ENCODE measurements around the gene NOP16.
A peak's percentile ranks its signal among the peaks of the same experiment; 100 is the strongest.

NOP16 gene, protein sequence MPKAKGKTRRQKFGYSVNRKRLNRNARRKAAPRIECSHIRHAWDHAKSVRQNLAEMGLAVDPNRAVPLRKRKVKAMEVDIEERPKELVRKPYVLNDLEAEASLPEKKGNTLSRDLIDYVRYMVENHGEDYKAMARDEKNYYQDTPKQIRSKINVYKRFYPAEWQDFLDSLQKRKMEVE

DNA sequence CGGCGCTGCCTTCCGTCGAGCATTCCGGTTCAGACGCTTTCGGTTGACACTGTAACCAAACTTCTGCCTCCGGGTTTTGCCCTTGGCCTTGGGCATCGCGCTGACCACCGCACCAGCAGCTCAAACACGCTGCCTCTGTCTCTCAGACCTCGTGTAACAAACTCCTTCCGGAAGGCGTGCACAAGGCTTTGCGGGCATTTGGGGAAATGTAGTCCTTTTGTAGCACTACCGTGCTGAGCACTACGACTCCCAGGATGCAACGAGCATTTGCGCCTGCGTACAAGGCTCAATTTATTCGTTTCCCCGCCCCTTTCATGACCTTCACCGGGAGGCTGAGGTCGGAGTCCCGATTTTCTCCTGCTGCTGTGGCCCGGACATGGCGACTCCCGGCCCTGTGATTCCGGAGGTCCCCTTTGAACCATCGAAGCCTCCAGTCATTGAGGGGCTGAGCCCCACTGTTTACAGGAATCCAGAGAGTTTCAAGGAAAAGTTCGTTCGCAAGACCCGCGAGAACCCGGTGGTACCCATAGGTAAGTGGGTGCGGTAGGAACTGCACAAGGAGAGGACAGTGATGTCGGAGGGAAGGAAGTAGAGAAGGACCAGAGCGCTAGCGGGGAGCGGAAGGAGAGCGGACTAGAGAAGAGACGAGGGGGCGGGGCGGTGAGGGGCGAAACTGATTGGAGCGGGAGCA is at the start of gene NOP16, which contains the start of gene HIGD2A:
TSS of gene NOP16 (minus strand) at position 155 of the 691 bp plus-strand sequence. CDS start at position 96, 59 bp downstream.
TSS of gene HIGD2A (plus strand) at position 308 of the 691 bp plus-strand sequence. CDS start at position 377, 69 bp downstream.
- DNase-seq = peak; percentile 99

DNA sequence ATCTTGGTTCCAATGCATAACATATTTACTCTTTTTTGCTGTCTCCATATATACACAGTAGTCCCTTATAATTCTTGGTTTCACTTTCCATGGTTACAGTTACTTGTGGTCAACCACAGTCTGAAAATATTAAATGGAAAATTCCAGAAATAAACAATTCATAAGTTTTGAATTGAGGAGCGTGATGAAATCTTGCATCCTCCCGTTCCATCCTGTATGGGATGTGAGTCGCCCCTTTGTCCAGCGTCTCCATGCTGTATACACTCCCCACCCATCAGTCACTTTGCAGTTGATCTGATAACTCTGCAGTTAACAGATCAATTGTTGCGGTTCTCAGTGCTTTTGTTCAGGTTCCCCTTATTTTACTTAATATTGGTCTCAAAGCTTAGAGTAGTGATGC is 48.3 kb upstream of the NOP16 start:
- no peak for DNase-seq

DNA sequence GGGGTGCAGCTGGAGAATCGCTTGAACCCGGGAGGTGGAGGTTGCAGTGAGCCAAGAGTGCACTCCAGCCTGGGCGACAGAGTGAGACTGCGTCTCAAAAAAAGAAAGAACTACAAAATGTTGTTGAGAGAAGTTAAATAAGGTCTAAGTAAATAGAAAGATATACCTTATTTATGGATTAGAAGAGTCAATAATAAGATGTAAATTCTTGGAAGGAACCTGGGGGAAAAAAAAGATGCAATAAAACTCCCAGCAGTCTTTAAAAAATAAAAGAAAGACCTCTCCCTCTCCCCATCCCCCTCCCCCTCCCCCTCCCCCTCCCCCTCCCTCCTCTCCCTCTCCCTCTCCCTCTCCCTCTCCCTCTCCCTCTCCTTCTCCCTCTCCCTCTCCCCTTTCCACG is 44.3 kb upstream of the NOP16 start:
- DNase-seq = no peak

DNA sequence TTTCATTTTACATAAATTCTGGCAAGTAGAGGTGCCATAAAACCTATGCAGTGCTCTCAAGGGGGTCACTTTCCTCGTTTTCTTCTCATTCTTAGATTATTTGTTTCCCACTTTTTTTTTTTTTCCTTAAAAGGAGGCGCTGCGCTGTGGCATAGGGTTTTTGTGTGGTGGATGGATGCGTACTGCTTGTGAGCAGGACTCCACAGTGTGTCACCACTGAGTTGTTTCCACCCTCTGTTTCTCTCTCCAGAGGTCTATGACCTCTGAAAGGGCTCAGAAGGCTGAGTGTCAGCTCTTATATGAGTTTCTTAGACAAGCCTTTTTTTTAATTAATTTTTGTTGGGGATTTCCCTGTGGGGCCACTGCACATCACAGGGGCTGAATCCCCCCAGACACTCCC is 41.6 kb upstream of the NOP16 start:
- DNase-seq = no peak

DNA sequence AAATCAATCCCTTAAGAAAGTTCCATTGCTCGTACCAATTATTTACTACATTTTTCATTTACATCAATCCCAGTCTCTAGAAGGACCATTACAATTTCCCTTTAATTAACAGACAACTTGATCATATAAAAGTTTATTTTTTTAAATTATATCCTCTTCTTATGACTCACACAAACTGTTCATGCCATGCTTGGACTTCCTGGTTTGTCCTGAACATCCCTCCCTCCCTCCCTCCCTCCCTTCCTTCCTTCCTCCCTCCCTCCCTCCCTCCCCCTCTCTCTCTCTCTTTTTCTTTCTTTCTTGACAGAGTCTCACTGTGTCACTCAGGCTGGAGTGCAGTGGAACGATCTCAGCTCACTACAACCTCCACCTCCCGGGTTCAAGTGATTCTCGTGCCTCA is 39.6 kb upstream of the NOP16 start:
- no peak for DNase-seq

DNA sequence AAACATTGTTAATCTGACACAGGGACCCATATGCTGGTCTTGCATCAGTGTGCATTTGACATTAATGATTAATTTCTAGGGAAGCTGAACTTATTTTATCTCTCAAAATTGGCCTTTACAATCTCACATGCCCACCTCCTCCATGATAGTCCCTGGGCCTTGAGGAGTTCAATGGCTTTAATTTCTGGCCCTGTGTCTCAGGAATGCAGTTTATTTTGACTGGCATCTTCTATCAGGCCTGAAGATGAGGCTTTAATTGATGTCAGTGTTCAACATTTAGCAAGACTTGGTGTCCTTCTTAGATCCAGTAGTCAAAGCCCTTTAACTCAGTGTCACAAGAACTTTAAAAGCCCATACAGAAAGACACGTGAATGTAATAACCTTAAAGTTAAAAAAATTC is 38.5 kb upstream of the NOP16 start:
- no peak for DNase-seq

DNA sequence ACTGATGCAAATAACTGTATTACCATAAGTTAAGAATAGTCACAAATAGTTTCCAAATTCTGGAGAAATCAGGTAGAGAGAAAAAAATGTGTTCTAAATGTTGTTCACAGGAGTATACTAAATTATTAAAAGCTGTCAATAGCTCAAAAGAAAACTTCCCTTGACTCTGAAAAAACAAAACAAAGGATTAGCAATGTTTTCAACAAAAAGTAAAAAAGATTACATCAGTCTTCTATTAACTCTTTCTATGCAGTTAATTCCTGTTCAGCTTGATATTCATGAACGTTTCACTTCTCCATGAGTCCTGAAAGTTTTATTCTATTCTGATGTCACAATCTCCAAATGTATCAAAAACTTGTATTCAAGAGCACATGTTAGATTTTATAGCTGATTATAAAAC is 37.4 kb upstream of the NOP16 start:
- DNase-seq = no peak

DNA sequence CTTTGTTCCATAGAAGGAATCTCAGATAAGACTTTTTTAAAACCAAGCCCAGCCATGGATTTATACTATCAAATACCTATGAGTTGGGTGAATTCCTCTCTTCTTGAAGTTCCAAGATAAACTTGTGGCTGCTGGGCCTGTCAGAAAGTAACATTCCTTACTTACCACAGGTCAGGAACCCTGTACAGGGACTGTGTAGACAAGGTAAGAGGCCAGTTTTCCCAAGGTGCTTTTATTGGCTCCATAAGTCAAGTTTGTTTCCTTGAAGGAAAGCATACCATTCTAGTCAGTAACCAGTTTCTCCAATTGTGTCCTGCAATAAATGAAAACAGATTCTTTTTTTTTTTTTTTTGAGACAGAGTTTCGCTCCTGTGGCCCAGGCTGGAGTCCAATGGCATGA is 36.7 kb upstream of the NOP16 start:
- DNase-seq = no peak

DNA sequence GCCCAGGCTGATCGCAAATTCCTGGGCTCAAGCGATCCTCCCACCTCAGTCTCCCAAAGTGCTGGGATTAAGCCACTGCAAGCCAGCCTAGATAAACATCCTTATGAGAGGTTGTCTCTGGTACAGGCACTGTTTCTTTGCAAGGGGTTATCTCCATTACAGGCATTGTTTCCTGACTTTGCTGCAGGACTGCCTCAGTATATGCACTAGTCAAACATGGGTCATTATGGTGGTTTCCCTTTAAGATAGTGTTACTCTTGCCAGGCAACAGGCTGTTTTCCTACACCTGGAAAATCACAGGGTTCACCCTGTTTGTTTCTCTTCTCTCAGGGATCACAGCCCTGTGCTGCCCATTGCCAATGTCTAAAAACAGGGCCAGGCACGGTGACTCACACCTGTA is 35.8 kb upstream of the NOP16 start:
- no peak for DNase-seq

DNA sequence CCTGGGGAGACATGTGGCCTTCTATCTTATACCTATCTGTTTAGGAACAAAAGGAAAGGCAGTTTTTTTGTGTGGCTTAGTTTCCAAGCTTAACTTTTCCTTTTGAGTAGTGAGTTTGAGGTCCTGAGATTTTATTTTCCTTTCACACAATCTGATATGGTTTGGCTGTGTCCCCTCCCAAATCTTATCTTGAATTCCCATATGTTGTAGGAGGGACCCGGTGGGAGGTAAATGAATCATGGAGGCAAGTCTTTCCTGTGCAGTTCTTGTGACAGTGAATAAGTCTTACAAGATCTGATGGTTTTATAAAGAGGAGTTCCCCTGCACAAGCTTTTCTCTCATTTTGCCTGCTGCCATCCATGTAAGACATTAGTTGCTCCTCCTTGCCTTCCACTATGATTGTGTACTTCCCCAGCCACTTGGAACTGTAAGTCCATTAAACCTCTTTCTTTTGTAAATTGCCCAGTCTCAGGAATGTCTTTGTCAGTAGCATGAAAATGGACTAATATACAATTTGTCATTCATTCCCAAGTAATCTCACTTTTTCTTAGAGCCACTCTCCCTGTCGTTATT is 32.7 kb upstream of the NOP16 start:
- DNase-seq = no peak

DNA sequence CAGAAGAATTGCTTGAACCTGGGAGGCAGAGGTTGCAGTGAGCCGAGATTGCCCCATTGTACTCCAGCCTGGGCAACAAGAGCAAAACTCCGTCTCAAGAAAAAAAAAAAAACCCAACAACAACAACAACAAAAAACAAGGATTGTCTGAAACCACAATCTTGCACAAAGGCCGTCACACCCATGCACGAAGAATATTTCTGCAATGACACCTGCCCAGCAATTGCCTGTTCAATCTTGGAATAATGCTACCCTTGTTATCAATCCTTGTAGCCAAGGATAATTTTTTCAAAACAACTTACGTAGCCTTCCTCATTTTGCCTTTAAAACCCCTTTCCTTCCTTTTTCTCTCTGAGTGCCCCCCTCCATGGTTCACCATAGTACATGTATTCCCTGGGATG is 31.7 kb upstream of the NOP16 start:
- no peak for DNase-seq

DNA sequence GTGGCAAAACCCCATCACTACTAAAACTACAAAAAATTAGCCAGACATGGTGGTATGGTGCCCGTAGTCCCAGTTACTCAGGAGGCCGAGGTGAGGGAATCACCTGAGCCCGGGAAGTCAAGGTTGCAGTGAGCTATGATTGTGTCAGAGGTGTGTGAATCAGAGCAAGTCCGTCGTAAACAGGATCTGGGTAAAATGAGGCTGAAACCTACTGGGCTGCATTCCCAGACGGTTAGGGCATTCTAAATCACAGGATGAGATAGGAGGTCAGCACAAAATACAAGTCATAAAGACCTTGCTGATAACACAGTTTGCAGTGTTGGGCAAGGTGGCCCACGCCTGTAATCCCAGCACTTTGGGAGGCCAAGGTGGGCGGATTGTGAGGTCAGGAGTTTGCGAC is 29.9 kb upstream of the NOP16 start:
- DNase-seq = no peak

DNA sequence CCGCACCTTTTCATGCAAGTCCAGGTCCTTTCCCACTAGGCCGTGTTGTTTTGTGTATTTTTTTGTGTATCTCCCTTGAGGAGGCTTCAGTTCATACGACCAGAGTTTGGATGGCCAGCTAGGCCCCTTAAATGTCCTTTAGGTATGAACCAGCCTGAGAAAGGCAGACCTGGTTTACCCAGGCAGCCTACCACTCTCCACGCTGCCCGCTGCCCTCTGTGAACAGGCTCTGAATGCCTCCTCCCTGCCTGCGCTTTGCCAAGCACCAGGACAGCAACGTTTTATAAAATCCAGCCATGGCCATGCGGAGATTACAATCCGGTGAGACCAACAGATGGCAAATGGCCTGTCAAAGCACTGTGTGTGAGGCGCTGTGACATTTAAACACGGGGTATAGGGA is 28.6 kb upstream of the NOP16 start:
- no peak for DNase-seq

DNA sequence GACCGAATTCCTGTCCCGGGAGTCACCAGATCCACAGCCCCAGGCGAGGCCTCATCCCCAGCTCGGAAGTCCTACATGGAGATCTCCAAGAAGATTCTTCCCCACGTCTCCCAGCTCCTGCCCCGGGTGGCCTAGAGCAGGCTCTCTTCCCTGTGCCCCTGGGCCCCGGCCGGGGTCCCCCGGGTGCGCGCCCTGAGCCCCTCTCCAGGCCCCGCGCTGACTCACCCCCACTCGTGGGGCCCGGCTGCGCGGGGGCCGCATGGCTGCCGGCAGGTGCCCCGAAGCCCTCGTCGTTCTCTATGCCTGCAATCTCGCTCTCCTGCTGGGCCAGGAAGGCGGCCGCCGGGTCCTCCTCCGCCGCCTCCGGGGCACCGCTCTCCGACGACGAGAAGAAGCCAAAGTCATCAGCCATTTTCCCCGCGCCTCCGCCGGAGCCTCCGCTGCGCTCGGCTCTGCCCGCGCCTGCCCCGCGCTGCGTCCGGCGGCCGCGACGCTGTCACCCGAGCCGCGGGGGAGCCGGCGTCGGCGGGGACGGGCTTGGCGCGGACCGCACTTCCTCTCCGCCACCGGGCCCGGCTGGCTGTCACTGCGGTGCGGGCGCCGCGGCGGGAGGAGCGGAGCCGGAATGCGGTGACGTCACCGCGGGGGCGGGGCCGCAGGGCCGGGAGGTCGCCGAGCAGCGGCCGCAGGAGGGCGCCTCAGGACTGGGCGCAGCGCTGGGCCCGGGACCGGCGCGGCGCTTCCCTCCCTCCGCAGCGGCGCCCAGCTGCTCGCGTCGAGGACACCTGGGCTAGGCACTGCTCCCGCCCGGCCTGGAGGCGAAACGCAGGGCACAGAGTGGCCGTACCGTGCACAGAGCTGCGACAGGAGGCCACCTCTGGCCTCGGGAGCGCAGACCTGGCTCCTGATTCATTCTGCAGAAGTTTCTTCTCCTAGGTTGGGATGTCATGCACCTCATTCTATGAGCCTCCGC is 27.8 kb upstream of the NOP16 start, which contains the start of gene CLTB:
TSS of gene CLTB (minus strand) at position 588 of the 973 bp plus-strand sequence. CDS start at position 412, 176 bp downstream.
- peak; percentile 87 to 96 for DNase-seq

DNA sequence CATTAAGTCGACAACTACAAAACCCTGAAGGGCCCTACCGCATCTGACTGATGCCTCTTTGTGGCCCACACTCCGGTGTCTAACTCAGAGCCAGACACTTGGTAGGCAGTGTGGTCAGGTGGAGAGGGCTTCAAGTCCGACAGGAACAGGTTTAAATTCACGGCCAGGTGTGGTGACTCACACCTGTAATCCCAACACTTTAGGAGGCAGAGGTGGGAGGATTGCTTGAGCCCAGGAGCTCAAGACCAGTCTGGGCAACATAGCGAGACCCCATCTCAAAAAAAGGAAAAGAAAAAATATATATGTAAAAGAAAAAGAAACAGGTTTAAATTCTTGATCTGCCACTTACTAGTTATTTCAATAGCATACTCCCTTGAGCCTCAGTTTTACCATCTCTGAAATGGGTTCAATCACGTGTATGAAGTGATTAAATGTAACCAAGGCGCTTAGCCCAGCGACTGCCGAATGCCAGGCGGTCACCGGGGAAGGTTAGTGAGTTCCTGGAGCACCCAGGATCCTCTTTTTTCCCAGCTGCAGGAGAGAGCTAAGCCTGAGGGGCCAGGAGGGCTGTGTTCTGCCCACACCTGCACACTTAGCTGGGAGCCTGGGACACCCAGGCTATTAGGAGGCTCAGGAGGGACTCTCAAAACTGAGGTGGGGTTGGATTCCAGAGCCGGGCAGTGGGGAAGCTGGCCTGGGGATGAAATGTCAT is 27.0 kb upstream of the NOP16 start:
- DNase-seq = no peak

DNA sequence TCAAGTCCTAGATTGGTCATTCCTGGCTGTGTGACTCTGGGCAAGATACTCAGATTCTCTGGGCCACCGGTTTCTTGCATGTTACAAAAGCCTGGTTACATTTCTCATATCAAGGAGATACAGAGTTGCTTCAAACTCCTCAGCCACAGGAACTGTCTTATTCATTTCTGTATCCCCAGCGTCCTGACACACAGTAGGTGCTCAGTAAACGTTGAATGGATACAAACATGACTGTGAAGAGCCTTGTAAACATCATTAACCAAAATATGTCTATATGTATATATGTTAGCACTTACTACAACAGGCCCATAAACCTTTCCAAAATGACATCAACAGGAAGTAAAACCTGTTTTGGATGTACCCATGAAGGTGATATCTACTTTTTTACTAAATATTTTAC is 26.3 kb upstream of the NOP16 start:
- no peak for DNase-seq

DNA sequence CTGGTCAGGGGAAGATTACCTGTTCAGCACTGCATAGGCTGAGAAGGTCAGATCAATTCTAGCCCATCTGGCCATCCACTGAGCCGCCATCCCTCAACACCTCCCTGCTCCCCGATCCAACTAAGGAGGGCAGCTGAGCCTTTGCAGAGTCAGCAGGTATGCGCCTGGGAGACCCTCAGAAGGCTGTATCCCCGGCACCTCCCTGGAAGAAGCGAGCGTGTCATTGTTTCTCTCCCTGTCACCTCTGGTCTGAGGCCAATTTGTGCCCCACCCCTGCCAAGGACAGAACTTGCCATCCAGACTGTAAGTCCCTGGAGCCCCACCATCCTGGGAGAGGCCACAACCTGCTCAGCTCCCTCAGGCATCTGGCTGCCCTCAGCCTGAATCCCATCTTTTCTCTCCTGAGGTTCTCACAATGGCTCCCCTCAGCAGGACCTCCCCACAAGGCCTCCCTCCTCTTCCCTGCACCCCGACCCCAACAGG is 25.4 kb upstream of the NOP16 start:
- no peak for DNase-seq

DNA sequence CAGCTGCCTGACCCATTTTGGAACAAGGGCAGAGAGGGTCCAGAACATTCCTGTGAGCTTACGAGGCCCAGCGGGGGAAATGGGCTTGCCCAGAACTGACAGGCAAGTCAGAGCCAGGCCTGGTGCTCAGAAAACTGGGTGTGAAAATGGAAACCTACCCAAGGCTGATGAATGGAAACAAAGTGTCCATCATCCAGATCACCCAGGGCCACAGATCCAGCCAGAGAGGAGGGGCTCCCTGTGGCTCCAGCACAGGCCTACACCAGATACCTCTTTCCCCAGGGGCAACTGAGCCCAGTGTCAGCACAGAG is 24.8 kb upstream of the NOP16 start:
- no peak for DNase-seq

DNA sequence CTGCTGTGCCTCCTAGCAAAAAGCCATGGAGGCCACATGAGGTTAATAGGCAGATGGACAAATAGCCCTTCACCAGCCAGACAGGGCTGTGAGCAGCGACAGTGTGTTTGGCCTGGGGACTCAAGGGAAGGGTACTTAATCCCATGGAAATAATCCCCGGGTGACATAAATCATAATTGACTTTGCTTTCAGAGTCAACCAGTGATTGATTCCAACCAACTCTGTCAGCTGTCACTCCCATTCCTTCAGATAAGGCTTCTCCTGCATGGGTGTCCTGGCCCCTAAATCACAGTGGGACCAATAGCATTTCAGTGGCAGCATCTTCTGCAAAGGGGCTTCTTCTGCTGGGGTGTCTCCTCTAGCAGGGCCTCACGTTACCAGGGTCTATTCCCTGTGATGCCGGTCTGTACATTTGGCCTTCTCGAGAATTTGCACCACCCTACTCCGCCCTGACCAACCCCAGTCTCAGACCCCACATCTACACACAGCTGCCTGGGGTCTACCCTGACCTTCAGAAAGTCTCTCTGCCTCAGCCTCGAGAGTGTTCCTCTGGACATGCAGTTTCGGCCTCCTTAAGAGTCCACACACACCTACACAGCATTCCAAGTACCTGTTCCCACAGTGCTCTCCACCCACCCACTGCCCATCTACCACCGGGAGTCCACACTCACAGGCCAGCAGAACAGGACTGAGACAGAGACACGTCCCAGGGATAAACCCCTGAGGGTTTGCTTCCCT is 24.3 kb upstream of the NOP16 start:
- DNase-seq = no peak

DNA sequence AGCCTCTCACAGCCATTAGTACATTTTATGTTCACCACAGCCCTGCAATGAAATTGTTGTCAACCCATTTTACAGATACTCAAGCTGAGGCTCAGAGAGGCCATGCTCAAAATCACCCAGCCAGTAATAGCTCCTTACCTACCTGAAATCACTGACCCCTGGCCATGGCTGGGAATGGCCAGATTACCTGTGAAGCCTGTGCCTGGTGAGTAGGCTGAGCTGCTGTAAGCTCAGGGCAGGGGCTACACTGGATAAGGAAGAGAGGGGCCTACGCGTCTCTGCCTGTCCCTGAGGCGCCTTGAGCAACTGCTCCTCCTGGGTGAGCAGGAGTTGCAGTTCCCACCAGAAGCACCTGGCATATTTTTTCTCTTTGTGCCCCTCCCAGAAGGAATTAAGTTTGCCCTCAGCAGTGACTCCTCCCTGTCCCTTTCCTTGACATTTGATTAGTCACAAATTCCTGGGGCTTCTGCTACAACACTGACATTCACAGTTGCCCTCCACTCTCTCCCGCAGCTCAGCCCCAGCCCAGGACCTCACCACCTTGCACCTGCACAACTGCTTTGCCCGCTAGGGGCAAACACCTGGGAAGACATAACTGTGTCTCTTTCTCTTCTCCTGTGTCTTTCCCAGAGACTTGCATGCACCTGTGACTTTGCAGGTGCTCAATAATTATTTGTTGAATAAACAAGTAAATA is 22.2 kb upstream of the NOP16 start:
- DNase-seq = no peak

DNA sequence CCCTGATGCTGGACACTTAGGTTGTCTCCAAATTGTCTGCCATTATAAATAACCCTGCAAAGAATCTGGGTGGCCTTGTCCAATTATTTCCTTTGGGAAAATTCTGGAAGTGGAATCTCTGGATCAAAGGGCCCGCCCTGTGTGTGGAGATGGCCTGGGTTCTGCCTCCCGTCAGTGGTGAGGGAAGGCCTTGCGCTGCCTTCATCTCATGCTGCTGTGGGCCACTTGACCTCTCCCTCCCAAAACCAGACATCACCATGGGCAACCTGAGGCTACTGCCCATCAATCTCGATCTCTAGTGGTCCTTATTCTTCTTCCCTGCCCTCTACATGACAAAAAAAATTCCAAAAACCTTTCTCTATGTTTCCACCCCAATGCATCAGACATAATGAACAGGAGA is 21.4 kb upstream of the NOP16 start:
- no peak for DNase-seq
